Endodermal cell (in vitro differentiated cells): Measurements from ENCODE around the gene TMEM44. TPM values are rescaled to one million over a fixed set of nuclear protein-coding genes. Genes with fewer than 3 reads are reported as not detected.

Experiments
- DNase-seq: peaks from one replicate; pipeline ENCODE4 v3.0.0-alpha.2; 2017
- H3K27ac ChIP-seq: 2 replicates; pipeline ENCODE4 v1.5.1; 2013; ENCODE audit warnings: mild to moderate bottlenecking, low read depth, low read length, moderate library complexity
- H3K27me3 ChIP-seq: 2 replicates; pipeline ENCODE4 v1.6.1; 2013; ENCODE audit warnings: mild to moderate bottlenecking, low read length, moderate library complexity; ENCODE audit not compliant: insufficient read depth, control insufficient read depth, poor library complexity, severe bottlenecking
- H3K36me3 ChIP-seq: 2 replicates; pipeline ENCODE4 v1.7.0; 2013; ENCODE audit warnings: mild to moderate bottlenecking, low read length, moderate library complexity; ENCODE audit not compliant: control insufficient read depth, insufficient read depth
- H3K4me1 ChIP-seq: one replicate; pipeline ENCODE4 v1.7.0; 2013; ENCODE audit warnings: low read length; ENCODE audit not compliant: control insufficient read depth, insufficient read depth
- H3K4me3 ChIP-seq: 2 replicates; pipeline ENCODE4 v1.5.1; 2013; ENCODE audit warnings: mild to moderate bottlenecking, low read length, moderate library complexity
- H3K9ac ChIP-seq: 2 replicates; pipeline ENCODE4 v1.6.1; 2013; ENCODE audit warnings: mild to moderate bottlenecking, low read length, moderate library complexity; ENCODE audit not compliant: poor library complexity, severe bottlenecking; ENCODE audit errors: extremely low read depth
- H3K9me3 ChIP-seq: 2 replicates; pipeline ENCODE4 v1.6.1; 2013; ENCODE audit warnings: mild to moderate bottlenecking, low read length, moderate library complexity; ENCODE audit not compliant: control insufficient read depth
- H3K27ac Mint-ChIP-seq: 2 replicates; pipeline ENCODE4 v1.8.0; 2020; ENCODE audit warnings: mixed read lengths
- H3K27me3 Mint-ChIP-seq: 2 replicates; pipeline ENCODE4 v1.8.0; 2021; ENCODE audit warnings: mild to moderate bottlenecking, mixed read lengths; ENCODE audit not compliant: insufficient read depth
- H3K36me3 Mint-ChIP-seq: 2 replicates; pipeline ENCODE4 v1.8.0; 2020; ENCODE audit warnings: low read depth, mixed read lengths
- H3K4me1 Mint-ChIP-seq: 2 replicates; pipeline ENCODE4 v1.8.0; 2020; ENCODE audit warnings: mixed read lengths
- H3K4me3 Mint-ChIP-seq: 2 replicates; pipeline ENCODE4 v1.8.0; 2020; ENCODE audit warnings: mild to moderate bottlenecking, moderate library complexity, mixed read lengths
- H3K9me3 Mint-ChIP-seq: 2 replicates; pipeline ENCODE4 v1.8.0; 2020; ENCODE audit warnings: mild to moderate bottlenecking, mixed read lengths
- WGBS, 2 experiments: methylation state at CpG; one replicate each; pipeline versions ENCODE4 v1.1.5 to v1.1.7; 2013; ENCODE audit warnings: missing lambda C conversion rate in 2 of 2, mixed read lengths in 1 of 2; ENCODE audit not compliant: insufficient coverage in 1 of 2, insufficient read length in 1 of 2; 5-methylcytosine and 5-hydroxymethylcytosine counted together
- total RNA-seq, 2 donors: library from RNA; stranded (reverse); fragmentation: NEBNext Ultra II Directional in 1 of 2; extraction: Animal tissue kit (Norgen Biotek cat#: 25700) in 1 of 2; gene quantifications; 2 replicates in 1 of 2; 3 replicates in 1 of 2; pipeline ENCODE4 v1.2.1, GENCODE V29; 2021
- TF ChIP-seq, protein P1 (sequence below): fragments of 200-600 bp; sonication (generic); conservative IDR thresholded peaks from 2 replicates; pipeline ENCODE4 v1.5.0; 2021; ENCODE audit warnings: antibody characterized with exemption, mild to moderate bottlenecking

Gene TMEM44
- total RNA-seq, 2 donors from 2014 or later = 31.0 to 34.4 TPM

DNA sequence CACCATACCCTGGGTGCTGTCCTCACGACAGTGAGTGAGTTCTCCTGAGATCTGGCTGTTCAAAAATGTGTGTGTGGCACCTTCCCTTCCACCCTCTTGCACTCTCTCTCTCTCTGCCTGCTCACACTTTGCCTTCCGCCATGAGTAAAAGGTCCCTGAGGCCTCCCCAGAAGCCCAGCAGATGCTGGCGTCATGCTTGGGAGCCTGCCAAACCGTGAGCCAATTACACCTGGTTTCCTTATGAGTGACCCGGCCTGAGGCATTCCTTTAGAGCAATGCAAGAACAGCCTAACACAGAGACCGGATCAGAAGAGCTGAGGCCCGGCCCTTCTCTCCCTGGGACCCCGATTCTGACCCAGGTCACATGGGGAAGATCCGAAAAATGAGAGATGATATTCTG is 15.4 kb downstream of the TMEM44 start:
- H3K4me3 Mint-ChIP-seq = no peak overlapping the region
- Histone ChIP-seq H3K27ac (no peak overlapping the region), H3K36me3 (peaks cover 3% of the 10 kb centered on the region), H3K27me3 (no peaks in the 10 kb centered on the region), H3K4me1 (no peaks in the 10 kb centered on the region), H3K9ac (no peak overlapping the region), H3K4me3 (no peak overlapping the region), H3K9me3 (no peaks in the 10 kb centered on the region)
- H3K27ac Mint-ChIP-seq = no peak overlapping the region
- TF ChIP-seq, protein P1, sequence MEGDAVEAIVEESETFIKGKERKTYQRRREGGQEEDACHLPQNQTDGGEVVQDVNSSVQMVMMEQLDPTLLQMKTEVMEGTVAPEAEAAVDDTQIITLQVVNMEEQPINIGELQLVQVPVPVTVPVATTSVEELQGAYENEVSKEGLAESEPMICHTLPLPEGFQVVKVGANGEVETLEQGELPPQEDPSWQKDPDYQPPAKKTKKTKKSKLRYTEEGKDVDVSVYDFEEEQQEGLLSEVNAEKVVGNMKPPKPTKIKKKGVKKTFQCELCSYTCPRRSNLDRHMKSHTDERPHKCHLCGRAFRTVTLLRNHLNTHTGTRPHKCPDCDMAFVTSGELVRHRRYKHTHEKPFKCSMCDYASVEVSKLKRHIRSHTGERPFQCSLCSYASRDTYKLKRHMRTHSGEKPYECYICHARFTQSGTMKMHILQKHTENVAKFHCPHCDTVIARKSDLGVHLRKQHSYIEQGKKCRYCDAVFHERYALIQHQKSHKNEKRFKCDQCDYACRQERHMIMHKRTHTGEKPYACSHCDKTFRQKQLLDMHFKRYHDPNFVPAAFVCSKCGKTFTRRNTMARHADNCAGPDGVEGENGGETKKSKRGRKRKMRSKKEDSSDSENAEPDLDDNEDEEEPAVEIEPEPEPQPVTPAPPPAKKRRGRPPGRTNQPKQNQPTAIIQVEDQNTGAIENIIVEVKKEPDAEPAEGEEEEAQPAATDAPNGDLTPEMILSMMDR = no peak
- H3K4me1 Mint-ChIP-seq = no peaks in the 10 kb centered on the region
- no peak for DNase-seq
- 95 to 97% methylated on average over 8 of the region's 9 CpGs for WGBS, 2 experiments
- no peaks in the 10 kb centered on the region for H3K9me3 Mint-ChIP-seq
- H3K36me3 Mint-ChIP-seq = peaks cover 27% of the 10 kb centered on the region
- no peaks in the 10 kb centered on the region for H3K27me3 Mint-ChIP-seq

DNA sequence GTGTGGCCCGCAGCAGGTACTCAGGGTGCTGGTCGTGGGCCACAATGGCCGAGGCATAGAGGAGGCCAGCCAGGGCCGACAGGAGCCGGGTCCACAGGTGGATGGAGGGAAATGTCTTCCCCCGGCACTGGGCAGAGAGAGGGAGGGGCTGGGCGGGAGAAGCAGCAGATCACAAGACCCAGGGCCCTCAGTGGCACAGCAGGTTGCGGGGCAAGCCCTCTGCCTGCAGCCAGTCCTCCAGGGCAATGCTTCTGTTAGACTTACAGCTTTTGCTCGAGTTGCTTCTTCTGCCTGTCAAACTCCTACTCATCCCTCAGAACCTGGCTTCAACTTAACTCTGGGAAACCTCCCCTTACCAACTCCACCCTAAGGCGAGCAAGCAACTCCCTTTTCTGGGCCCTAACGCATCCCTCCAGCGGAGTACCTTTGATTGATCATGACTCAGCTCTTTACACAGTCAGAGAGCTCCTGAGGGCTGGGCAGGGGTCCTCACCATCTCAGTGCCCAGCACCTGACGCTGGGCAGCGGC is 16.0 kb downstream of the TMEM44 start:
- no peak overlapping the region for H3K27ac ChIP-seq
- H3K4me3 ChIP-seq = no peak overlapping the region
- no peaks in the 10 kb centered on the region for H3K9me3 ChIP-seq
- no peaks in the 10 kb centered on the region for H3K27me3 ChIP-seq
- H3K4me1 ChIP-seq = no peaks in the 10 kb centered on the region
- no peak overlapping the region for H3K9ac ChIP-seq
- peak; percentile 49 for DNase-seq
- no peak overlapping the region for H3K27ac Mint-ChIP-seq
- no peak overlapping the region for H3K4me3 Mint-ChIP-seq
- H3K36me3 Mint-ChIP-seq = peaks cover 27% of the 10 kb centered on the region
- no peaks in the 10 kb centered on the region for H3K9me3 Mint-ChIP-seq
- TF ChIP-seq, protein P1 = no peak
- peaks cover 3% of the 10 kb centered on the region for H3K36me3 ChIP-seq
- H3K27me3 Mint-ChIP-seq = no peaks in the 10 kb centered on the region
- H3K4me1 Mint-ChIP-seq = no peaks in the 10 kb centered on the region
- WGBS, 2 experiments = 91 to 96% methylated on average over 9 to 14 of the region's 14 CpGs

DNA sequence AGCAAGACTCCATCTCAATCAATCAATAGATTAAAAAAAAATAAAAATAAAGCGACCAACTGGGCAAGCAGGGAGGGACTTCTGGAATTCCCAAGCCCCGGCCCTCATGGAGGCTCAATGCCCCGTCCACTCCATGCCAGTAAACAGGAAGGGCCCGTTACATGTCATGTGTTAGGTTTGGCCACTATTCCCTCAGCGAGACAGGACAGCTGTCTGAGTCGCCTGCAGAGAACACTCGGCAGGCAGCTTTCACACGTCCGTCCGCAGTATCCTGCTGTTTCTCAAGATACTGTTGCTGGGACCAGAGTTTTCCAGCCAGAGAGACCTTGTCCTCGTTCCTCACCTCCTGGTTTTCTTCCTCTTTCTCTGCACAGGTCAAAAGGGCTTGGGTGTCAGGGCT is 18.0 kb downstream of the TMEM44 start:
- H3K27ac ChIP-seq = no peak overlapping the region
- H3K36me3 Mint-ChIP-seq = peaks cover 25% of the 10 kb centered on the region
- 91 to 97% methylated on average over 11 of the region's 11 CpGs for WGBS, 2 experiments
- H3K4me3 Mint-ChIP-seq = no peak overlapping the region
- H3K9me3 Mint-ChIP-seq = no peaks in the 10 kb centered on the region
- no peaks in the 10 kb centered on the region for H3K27me3 Mint-ChIP-seq
- H3K27ac Mint-ChIP-seq = no peak overlapping the region
- H3K9ac ChIP-seq = no peak overlapping the region
- H3K4me1 Mint-ChIP-seq = no peaks in the 10 kb centered on the region
- no peaks in the 10 kb centered on the region for H3K27me3 ChIP-seq
- TF ChIP-seq, protein P1 = no peak
- H3K4me1 ChIP-seq = no peaks in the 10 kb centered on the region
- no peak overlapping the region for H3K4me3 ChIP-seq
- DNase-seq = no peak
- peaks cover under 1% of the 10 kb centered on the region for H3K36me3 ChIP-seq
- no peaks in the 10 kb centered on the region for H3K9me3 ChIP-seq
